ENCODE data around the gene ABLIM2.
A peak's percentile ranks its signal among the peaks of the same experiment; 100 is the strongest.

The ABLIM2 gene

GRCh38 chr4:8112036-8112576 is 46.5 kb downstream of the ABLIM2 start:
- H3K4me1 Mint-ChIP-seq, result peaks cover 16% of the 10 kb centered on the region
- H3K27ac Mint-ChIP-seq, result no peak overlapping the region
- peaks cover 19% of the 10 kb centered on the region for H3K27me3 Mint-ChIP-seq (ENCODE audit: low read depth, poor library complexity)
- peaks cover 6% of the 10 kb centered on the region for H3K9me3 Mint-ChIP-seq
- H3K4me3 Mint-ChIP-seq, result no peak overlapping the region
- no peaks in the 10 kb centered on the region for H3K36me3 Mint-ChIP-seq (ENCODE audit: low read depth)
- no peak for DNase-seq
- no peak for TF ChIP-seq CTCF (IDR thresholded peaks at IDR 0.05)

GRCh38 chr4:8110071-8110986 is 48.3 kb downstream of the ABLIM2 start:
- Mint-ChIP-seq H3K4me1 (peaks cover 20% of the 10 kb centered on the region), H3K27me3 (ENCODE audit: low read depth, poor library complexity) (peaks cover 16% of the 10 kb centered on the region), H3K27ac (no peak overlapping the region), H3K36me3 (ENCODE audit: low read depth) (no peaks in the 10 kb centered on the region), H3K9me3 (peaks cover 6% of the 10 kb centered on the region), H3K4me3 (no peak overlapping the region)
- TF ChIP-seq CTCF (IDR thresholded peaks at IDR 0.05), result peak; percentile 51
- DNase-seq, result peak; percentile 60

- Mint-ChIP-seq H3K27ac (no peak overlapping the region), H3K36me3 (ENCODE audit: low read depth) (no peaks in the 10 kb centered on the region)
Observed at GRCh38 chr4:8109406-8110065, 49.1 kb downstream of the ABLIM2 start.

GRCh38 chr4:8108991-8109390 is 49.6 kb downstream of the ABLIM2 start:
- DNase-seq, result no peak
- H3K4me1 Mint-ChIP-seq, result peaks cover 25% of the 10 kb centered on the region
- H3K9me3 Mint-ChIP-seq, result peaks cover 6% of the 10 kb centered on the region
- H3K27me3 Mint-ChIP-seq (ENCODE audit: low read depth, poor library complexity), result peaks cover 16% of the 10 kb centered on the region
- H3K27ac Mint-ChIP-seq, result no peak overlapping the region
- TF ChIP-seq CTCF (IDR thresholded peaks at IDR 0.05), result no peak
- no peaks in the 10 kb centered on the region for H3K36me3 Mint-ChIP-seq (ENCODE audit: low read depth)
- no peak overlapping the region for H3K4me3 Mint-ChIP-seq

More at GRCh38 chr4:8109406-8110065, 49.1 kb downstream of the ABLIM2 start:
- Mint-ChIP-seq H3K9me3 (peaks cover 6% of the 10 kb centered on the region), H3K4me3 (no peak overlapping the region), H3K27me3 (ENCODE audit: low read depth, poor library complexity) (peaks cover 16% of the 10 kb centered on the region), H3K4me1 (peaks cover 24% of the 10 kb centered on the region)
- TF ChIP-seq CTCF (IDR thresholded peaks at IDR 0.05), result no peak
- DNase-seq, result no peak

GRCh38 chr4:8108261-8108660 is 50.4 kb downstream of the ABLIM2 start:
- Mint-ChIP-seq H3K27me3 (ENCODE audit: low read depth, poor library complexity) (peaks cover 16% of the 10 kb centered on the region), H3K36me3 (ENCODE audit: low read depth) (no peaks in the 10 kb centered on the region), H3K4me1 (peaks cover 31% of the 10 kb centered on the region), H3K4me3 (no peak overlapping the region), H3K27ac (no peak overlapping the region), H3K9me3 (peaks cover 6% of the 10 kb centered on the region)
- TF ChIP-seq CTCF (IDR thresholded peaks at IDR 0.05), result no peak
- no peak for DNase-seq
